Omental fat pad (tissue), 4 donors: ENCODE data around the gene HIF1A. TPM values are rescaled to one million over a fixed set of nuclear protein-coding genes. Genes with fewer than 3 reads are reported as not detected.

Source experiments
- ATAC-seq: fragments of 150-250 bp; one replicate; pipeline ENCODE4 v1.9.1; 2016; ENCODE audit warnings: mild to moderate bottlenecking, moderate library complexity; ENCODE audit not compliant: low FRiP score
- DNase-seq: peaks from one replicate; pipeline ENCODE4 v3.0.0-alpha.2; 2019; ENCODE audit warnings: low spot score
- total RNA-seq, 4 donors: library from RNA; depleted of rRNA; stranded (reverse); fragments of >200 nt; gene quantifications; one replicate each; pipeline ENCODE4 v1.1.0, GENCODE V29; 2016
- TF ChIP-seq, protein P1 (sequence below), 3 donors: fragments of 450-650 bp; IDR thresholded peaks; one replicate each; pipeline ENCODE4 v1.5.1; 2016 to 2017; ENCODE audit warnings: antibody characterized with exemption in 3 of 3, mild to moderate bottlenecking in 3 of 3, moderate library complexity in 2 of 3

HIF1A gene
- total RNA-seq, 4 donors from 2014 or later: 95.2 to 550 (median 159) TPM

- TF ChIP-seq, protein P1, sequence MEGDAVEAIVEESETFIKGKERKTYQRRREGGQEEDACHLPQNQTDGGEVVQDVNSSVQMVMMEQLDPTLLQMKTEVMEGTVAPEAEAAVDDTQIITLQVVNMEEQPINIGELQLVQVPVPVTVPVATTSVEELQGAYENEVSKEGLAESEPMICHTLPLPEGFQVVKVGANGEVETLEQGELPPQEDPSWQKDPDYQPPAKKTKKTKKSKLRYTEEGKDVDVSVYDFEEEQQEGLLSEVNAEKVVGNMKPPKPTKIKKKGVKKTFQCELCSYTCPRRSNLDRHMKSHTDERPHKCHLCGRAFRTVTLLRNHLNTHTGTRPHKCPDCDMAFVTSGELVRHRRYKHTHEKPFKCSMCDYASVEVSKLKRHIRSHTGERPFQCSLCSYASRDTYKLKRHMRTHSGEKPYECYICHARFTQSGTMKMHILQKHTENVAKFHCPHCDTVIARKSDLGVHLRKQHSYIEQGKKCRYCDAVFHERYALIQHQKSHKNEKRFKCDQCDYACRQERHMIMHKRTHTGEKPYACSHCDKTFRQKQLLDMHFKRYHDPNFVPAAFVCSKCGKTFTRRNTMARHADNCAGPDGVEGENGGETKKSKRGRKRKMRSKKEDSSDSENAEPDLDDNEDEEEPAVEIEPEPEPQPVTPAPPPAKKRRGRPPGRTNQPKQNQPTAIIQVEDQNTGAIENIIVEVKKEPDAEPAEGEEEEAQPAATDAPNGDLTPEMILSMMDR (IDR thresholded peaks at IDR 0.05): no peak
- ATAC-seq (no peak), DNase-seq (no peak)
Observed at GRCh38 chr14:61726778-61727658, 31.7 kb downstream of the HIF1A start.

GRCh38 chr14:61730756-61731373, 35.6 kb downstream of the HIF1A start:
- no peak for ATAC-seq
- TF ChIP-seq, protein P1 (IDR thresholded peaks at IDR 0.05): no peak
- DNase-seq: no peak

GRCh38 chr14:61733972-61734371, 38.7 kb downstream of the HIF1A start:
- DNase-seq: no peak
- no peak for ATAC-seq
- TF ChIP-seq, protein P1 (IDR thresholded peaks at IDR 0.05): no peak

DNA sequence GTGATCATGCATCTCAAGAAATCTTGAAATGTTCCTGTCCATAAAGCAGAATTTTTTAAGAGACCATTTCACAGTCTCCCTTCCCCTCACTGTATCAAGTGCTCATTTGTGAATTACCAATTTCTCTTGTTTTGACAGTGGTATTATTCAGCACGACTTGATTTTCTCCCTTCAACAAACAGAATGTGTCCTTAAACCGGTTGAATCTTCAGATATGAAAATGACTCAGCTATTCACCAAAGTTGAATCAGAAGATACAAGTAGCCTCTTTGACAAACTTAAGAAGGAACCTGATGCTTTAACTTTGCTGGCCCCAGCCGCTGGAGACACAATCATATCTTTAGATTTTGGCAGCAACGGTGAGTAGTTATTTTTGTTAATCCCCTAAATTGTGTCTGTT, 41.4 kb downstream of the HIF1A start:
- ATAC-seq (no peak), DNase-seq (no peak)
- TF ChIP-seq, protein P1 (IDR thresholded peaks at IDR 0.05): no peak

- TF ChIP-seq, protein P1 (IDR thresholded peaks at IDR 0.05): no peak
- DNase-seq: no peak
- ATAC-seq: no peak
Observed at GRCh38 chr14:61737915-61738314, 42.6 kb downstream of the HIF1A start.

GRCh38 chr14:61739133-61739532, 43.8 kb downstream of the HIF1A start:
- no peak for ATAC-seq
- TF ChIP-seq, protein P1 (IDR thresholded peaks at IDR 0.05): no peak

More at GRCh38 chr14:61739133-61739532, 43.8 kb downstream of the HIF1A start:
- DNase-seq: no peak
